Stimulated activated CD8-positive, alpha-beta memory T cell treated with anti-CD3 and anti-CD28 coated beads, Interleukin-7, amount 100 ng/mL, for 48 hours (primary cell): ENCODE measurements around the gene AFAP1.

ENCODE experiments used
- DNase-seq, 2 donors: peaks; one replicate each; pipeline ENCODE4 v3.0.0-alpha.2; 2020; ENCODE audit warnings: low read depth in 1 of 2; ENCODE audit errors: extremely low read depth in 1 of 2

AFAP1 gene

DNA sequence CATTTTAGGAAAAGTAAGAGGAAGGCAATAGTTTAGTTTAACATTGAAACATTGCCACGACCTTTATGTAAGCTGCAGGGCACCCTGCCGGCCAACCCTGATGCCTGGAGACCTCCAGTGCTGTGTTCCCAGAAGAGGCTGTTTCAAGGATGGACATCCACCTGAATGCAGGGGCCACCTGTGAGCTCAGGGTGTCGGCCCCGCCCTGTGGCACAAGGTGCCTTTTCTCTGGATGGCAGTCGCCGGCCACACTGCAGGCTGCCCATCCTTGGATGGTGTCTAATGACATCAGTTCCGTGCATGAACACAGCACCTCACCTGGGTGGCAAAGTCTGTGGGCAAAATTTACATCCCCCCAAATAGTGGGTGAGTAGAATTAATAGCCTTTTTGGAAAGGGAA lies 180.0 kb downstream of the AFAP1 start:
- no peak for DNase-seq

- peak; percentile 32 to 58 for DNase-seq
Measured at GRCh38 chr4:7759216-7759615, 180.4 kb downstream of the AFAP1 start.

GRCh38 chr4:7758476-7758875 lies 181.2 kb downstream of the AFAP1 start:
- no peak for DNase-seq

- DNase-seq: no peak
Measured at GRCh38 chr4:7757501-7758471, 181.9 kb downstream of the AFAP1 start.

GRCh38 chr4:7756561-7757355 lies 182.9 kb downstream of the AFAP1 start:
- DNase-seq: no peak

DNA sequence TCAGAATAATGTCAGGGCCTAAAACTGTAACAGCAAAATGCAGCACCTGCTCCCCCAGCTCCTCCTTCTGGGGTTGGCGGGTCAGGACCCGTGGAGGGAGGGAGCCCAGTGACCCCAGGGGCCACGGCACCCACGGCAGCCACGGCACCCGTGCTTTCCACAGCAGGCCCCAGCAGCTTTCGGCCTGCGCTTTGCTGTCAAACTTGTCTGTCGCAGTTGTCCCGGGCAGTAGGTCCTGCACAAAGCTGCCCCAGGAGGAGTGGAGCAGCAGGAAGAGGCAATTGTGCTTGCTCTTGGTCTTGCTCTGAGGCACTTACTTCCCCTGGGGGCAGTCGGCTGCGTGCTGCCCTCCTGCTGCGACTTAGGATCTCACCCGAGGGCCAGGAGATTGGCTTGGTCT lies 183.6 kb downstream of the AFAP1 start:
- DNase-seq: no peak

- DNase-seq: no peak
Measured at GRCh38 chr4:7755561-7755960, 184.1 kb downstream of the AFAP1 start.

GRCh38 chr4:7754565-7755262 lies 184.9 kb downstream of the AFAP1 start:
- DNase-seq: no peak

DNA sequence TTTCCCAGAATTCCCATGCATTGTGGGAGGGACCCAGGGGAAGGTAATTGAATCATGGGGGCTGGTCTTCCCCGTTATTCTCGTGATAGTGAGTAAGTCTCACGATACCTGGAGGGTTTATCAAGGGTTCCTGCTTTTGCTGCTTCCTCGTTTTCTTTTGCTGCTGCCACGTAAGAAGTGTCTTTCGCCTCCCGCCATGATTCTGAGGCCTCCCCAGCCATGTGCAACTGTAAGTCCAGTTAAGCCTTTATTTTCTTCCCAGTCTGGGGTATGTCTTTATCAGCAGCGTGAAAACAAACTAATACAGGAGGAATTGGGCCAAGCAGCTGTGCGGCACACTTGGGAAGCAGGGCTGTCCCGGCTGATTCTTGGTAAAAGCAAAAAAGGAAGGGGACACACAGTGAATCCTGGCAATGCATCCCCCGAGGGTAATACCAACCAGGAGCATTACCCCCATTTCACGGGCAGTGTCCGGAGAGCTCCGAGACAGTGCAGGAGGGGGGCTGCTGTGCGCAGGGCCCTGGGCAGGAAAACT lies 185.7 kb downstream of the AFAP1 start:
- DNase-seq: no peak

GRCh38 chr4:7753271-7753670 lies 186.4 kb downstream of the AFAP1 start:
- DNase-seq: no peak

GRCh38 chr4:7752649-7753048 lies 187.0 kb downstream of the AFAP1 start:
- DNase-seq: no peak

- no peak for DNase-seq
Measured at GRCh38 chr4:7750972-7751371, 188.7 kb downstream of the AFAP1 start.

GRCh38 chr4:7750523-7750922 lies 189.1 kb downstream of the AFAP1 start:
- DNase-seq: no peak

DNA sequence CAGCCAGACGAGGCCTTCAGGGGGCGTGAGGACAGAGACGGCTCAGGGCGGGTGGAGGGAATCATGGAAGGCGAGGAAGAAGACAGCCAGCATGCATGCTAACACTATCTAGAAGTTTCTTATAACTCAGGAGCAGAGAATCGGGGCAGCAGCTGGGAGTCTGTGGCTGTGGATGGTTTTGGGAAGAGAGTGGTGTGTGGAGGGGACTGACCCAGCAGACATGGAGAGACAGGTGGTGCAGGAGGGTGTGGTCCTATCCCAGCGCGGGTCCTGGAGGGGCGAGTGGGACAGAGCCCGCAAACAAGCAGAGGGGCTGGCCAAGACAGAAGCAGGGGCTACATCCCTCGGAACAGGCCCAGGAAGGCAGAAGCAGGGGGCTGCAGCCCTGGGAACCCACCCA lies 192.1 kb downstream of the AFAP1 start:
- DNase-seq: no peak

DNA sequence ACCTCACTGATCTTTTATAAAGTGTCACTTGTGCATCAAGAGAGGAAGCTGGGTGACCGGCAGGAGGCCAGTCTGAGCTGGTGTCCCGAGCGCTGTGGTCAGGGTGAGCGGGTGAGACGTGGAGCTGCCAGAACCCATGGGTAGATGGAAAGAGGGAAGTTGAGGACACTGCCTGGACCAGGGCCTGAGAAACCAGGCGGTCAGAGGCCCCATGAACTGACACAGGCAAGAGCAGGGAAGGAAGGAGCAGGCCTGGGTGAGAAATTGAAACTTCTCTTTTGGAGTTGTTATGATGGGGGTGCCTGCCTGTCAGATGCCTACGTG lies 192.6 kb downstream of the AFAP1 start:
- DNase-seq: no peak

GRCh38 chr4:7746351-7747061 lies 193.2 kb downstream of the AFAP1 start:
- DNase-seq: no peak

GRCh38 chr4:7745301-7745885 lies 194.3 kb downstream of the AFAP1 start:
- DNase-seq: no peak

- DNase-seq: no peak
Measured at GRCh38 chr4:7744142-7744804, 195.4 kb downstream of the AFAP1 start.

- no peak for DNase-seq
Measured at GRCh38 chr4:7742807-7743280, 196.8 kb downstream of the AFAP1 start.
